ENCODE data around the gene SLC25A48.

SLC25A48 gene

DNA sequence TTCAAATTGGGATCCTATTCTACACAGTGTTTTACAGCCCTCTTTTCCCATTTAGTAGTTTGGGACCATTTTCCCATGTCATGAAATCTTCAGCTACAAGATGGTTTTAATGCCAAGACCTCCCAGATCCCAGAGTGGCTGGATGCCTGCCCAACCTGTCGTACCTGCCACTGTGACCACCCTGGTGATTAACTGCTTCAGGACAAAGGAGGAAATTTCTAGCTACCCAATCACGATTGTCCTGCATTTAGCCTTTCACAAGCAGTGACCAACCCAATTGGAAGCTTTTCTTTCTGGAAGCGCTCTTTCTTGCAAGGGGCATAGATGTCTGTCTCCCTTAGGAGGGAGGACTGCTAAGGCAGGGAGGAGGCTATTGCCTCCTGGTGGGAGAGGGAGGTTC, 47.4 kb downstream of the SLC25A48 start:
- DNase-seq (ENCODE audit: low spot score) = no peak

DNA sequence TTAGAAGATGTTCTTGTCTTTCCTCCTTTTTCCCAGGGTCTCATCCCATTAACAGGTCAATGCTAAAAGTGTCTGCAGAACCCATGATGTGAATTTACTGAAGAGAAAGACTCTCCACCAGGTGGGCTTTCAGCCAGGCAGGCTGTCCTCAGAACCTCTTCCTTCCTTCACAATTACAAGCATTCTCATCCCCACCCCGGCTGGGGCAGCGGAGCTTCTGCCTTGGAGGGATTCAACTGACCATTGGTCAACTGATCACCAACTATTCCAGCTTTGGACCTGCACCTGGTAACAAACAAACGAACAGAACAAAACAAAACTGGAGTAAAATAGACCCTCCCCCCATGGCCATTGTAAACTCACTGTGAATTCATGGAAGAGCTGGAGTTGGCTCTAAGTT, 48.6 kb downstream of the SLC25A48 start:
- DNase-seq (ENCODE audit: low spot score) = no peak

DNA sequence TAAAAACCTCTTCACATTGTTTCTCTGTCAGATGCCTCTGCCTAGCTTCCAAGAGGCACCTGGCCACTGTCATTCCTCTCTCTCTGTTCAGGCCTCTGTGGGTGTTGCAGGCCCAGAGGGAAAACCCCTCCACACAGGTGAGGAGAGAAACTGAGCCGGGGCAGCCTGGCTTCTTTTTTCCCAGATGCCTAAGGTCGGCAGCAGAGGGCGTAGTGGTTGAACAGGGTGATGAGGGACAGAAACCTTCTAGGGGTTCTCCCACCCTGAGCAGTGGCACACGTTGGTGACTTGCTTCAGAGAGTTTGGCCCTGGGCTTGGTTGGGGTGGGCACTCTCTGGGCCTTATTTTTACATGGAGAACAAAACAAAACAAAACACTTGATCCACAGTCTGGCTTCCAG, 49.0 kb downstream of the SLC25A48 start:
- no peak for DNase-seq (ENCODE audit: low spot score)

DNA sequence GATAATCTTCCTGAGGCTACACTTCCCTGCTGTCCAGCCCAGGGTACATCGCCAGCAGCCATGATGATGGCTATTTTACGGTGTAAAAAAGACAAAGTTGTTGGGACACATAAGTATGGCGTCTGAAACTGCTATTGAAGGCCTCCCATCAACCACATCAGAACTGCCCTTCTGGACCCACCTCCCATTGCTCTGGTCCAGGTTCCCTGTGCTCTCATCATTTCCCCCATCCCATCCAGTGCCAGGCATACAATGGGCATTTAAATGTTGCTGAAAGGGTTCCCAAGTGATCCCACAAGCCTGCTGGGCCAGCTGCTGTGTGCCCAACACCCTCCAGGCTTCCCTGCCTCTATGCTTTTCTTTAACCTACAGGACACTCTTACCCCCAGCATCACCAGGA, 50.6 kb downstream of the SLC25A48 start:
- no peak for DNase-seq (ENCODE audit: low spot score)

DNA sequence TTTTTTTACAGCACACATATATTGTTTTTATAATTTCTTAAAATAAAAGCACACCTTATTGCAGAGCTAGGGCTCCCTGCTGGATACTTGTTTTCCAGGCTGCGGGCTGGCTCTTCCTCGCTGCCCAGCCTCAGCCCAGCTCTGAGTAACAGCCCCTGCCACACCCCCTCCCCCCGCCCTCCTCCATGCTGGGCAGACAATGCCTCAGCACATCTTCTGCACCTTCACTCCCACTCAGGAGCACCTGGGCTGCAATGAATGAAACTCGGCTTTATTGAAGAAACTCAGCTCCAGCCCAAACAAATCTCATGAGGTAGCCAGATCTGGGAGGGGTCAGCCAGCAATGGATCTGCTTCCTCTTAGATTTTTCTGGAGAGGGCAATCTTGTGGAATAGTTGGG, 51.7 kb downstream of the SLC25A48 start:
- no peak for DNase-seq (ENCODE audit: low spot score)

DNA sequence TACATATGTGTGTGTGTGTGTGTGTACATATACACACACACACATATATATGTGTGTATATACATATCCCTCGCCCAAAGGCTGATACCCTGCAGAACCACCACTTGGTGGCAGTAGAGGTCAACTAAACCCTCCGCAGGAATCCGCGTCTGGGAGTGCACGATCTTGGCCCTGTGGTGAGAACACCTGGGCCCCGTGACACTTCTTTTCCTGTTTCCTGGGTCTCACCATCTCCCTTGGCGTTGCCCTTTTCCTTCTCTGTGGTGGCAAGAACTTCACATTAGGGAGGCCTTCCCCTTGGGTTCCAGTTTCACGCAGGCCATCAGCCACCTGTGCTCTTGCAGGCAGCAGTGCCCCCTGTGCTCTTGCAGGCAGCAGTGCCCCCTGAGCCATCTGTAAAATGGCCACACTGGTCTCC, 53.0 kb downstream of the SLC25A48 start:
- peak; percentile 40 for DNase-seq (ENCODE audit: low spot score)

DNA sequence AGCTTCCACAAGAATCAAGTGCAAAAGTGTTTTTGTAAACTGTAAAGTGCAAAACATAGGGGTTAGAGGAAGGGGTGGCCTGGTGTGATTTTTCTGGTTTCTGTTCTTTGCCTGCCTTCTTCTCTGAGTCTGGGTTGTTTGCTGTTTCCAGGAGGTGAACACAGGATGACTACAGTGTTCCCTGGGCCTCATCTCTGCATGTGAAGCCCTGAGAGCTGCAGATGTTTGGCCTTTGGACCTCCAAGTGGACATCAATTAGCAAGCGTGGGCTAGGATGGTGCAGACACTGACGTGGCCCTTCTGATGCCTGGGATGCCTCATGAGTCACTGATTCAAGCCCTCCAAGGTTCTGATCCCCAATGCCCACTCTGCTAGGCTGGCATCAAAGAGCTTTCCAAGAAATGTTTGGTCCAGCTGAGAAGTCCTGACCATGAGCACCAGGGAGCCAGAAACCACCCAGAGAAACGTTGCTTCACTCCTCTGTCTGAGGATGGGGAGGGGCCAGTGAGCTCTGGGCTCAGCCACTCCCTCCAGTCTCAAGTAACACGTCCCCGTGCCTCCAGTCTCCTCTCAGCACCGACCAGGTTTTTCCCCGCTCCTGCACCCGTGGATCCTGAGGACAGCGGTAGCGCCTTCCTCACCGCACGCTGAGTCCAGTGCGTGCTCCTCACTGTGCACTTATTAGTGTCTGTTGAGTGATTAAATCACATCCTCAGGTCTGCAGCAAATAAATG, 53.6 kb downstream of the SLC25A48 start:
- DNase-seq (ENCODE audit: low spot score) = no peak

DNA sequence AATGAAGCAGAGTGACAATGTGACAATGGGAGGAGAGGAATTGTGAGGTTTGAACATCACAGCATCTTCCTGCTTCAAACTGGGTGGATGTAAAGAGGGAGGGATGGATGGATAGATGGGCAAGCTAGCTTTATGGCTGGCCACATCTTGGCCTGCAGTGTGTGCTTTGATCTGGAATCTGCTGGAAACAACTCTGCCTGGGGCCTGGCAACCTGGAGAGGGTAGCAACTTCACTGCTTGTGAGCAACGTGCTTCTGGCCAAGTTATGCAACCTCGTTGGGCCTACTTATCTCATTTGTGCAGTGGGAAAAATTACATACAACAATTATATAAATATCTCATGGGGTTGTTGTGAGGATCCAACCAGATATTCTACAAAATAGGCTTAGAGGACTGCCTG, 55.8 kb downstream of the SLC25A48 start:
- DNase-seq (ENCODE audit: low spot score) = no peak

DNA sequence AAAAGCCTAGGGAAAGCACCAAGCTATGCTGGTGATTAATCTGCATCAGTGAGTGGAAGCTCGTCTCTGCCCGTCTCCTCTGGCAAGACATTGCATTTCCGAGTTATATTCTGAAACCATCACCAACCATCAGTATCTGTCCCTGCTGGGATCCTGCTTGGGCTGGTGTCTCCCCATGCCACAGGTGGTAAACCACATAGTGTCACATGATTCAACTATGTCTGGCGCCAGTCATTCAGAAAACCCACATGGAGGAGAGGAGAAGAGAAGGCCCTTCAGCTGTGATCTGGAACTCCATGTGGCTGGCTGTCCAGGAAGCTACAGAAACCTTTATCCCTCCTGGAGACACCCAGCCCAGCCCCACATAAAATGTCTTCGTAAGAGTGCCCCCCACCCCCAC, 56.4 kb downstream of the SLC25A48 start:
- DNase-seq (ENCODE audit: low spot score) = no peak

DNA sequence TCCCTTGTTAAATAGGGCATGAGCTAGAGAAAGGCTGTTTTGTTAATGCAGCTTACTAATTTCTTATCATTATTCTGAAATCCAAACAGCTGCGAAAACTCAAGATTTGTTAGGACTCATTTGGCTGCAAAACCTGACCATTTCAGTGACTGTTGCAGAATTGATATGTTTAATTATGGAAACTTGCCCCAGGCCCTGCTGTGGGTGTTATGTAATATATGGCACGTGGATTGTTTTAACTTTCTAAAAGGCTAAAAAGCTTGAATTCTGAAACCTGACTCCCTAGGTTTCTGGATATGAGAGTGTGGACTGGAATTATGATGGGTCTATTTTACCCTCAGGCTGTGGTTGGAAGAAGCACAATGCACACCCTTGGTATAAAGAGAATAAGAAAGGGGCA, 56.8 kb downstream of the SLC25A48 start:
- no peak for DNase-seq (ENCODE audit: low spot score)

DNA sequence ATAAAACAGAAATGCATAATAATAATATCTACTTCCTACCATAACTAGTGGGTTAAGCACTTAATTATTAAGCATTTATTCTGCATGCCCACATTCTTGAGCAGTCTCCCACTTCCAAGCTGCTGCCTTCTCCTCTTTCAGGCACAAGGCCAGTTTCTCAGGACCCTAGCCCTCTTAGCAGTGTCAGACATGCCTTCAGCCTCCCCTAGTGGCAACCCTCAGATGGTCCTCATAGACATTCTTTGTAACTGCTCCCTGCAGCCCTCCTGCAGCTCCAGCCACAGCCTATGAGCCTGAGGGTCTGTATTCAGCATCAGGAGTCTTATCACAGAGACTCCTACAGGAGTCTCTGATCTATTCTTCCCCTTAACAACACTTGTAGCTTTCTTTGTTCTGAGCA, 57.3 kb downstream of the SLC25A48 start:
- no peak for DNase-seq (ENCODE audit: low spot score)

DNA sequence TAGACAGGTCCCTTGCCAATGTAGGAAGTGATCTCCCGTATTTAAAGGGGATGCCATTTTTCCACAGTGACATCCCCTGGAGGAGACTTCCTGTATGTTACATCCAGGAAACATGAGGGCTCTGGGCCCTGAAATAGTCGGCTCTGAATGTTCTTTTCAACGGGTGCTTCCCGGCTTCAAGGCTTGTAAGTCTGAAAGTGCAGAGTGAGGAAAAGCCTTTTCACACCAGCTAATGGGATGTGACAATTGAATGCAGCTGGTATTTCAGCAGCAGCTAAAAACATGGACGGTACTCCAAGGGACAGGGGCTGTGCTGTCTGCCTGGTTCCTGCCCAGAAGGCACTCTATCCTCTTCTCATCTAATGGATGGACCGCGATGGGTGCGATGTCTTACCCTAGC, 59.8 kb downstream of the SLC25A48 start:
- DNase-seq (ENCODE audit: low spot score) = no peak

DNA sequence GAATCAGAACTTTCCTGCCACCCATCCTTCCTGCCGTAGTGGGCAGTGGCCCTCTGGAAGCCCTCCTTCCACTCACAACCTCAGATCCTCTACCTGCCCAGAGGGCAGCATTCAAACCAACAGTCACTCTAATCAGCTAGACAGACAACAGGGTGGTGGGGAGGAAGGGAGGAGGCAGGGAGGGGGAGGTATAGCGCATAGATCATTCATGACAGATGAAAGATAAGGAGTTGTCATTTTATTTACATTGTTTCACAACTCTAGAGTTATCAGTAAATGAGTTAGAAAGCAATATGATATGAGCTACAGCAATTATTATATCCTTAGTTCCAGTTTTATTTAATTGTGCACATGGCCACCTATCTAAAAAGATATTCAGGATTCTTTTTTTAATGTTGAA, 60.3 kb downstream of the SLC25A48 start:
- DNase-seq (ENCODE audit: low spot score) = no peak

DNA sequence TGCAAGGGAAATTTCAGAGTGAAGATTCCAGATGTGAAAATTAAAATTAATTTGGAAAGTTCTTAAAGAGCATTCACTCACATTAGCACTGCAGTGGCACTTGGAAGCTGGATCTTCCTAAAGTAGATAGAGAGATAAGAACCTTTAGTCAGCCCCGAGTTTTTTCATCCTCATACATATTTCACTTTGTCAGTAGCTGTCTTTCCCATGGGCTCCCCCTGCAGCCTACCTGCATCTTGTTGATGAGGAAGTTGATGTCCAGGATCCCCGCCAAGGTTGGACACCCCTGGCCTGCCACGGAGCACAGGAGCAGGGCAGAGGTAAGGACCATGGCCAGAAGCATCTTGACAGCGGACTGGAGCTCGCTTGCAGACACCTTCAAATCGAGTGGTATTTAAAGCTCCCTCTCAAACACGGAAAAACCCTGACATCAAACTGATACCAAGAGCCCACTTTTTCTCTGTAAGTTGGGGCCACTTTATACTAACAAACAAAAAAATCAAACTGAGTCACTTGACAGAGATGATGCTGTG, 61.1 kb downstream of the SLC25A48 start, which contains the start of gene IL9:
Gene IL9 (minus strand): TSS at position 368 of the 533 bp plus-strand sequence. CDS start 25 bp downstream, at position 343.
- no peak for DNase-seq (ENCODE audit: low spot score)

DNA sequence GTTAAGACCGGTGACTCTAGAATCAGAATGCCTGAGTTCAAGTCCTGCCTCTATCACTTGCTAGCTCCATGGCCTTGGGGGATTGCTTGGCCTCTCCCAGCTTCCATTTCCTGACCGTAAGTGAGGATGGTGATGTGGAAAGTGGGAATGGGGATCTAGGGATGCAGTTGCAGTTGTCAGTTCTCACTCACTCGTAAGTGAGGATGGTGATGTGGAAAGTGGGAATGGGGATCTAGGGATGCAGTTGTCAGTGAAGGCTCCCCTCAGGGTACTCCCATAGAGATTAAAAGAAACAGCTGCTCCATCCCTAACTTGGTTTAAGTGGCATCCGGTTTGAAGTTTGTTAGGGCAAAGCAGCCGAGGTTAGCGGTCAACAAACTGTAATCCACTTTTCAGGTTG, 64.2 kb downstream of the SLC25A48 start:
- DNase-seq (ENCODE audit: low spot score) = no peak

DNA sequence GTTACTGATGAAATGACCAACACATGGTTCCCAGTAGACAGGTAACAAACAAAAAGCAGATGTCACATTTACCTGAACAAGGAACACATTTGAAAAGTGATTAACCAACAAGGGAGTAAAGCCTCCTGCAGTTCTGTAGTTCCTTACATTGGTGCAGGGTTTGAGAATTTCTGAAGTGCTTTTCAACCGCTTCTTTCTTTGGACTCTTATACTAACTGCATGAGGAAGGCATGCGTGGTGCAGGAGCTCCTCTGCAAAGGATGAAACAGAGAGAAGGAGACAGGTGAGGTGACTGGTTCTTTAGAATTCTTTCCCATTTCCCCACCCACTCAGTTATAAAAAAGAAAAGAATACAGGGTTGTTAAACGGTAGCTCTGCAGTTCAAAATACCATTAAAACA, 65.8 kb downstream of the SLC25A48 start:
- DNase-seq (ENCODE audit: low spot score) = no peak

DNA sequence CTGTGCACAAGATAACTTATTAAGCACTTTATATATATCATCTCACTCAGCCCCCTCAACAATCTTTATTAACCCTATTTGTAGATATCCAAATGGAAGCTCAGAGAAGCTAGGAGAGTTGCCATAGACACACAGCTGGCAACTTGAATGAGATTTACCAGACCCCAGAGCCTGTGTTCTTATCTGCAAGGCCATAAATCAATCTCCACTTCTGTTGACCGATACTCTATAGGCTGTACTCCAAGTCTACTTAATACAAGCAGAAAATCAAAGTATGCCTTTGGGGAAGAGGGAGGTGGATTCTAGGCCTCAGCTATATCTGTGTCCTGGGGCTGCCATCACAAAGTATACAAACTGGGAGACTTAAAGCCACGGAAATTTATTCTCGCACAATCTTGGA, 67.2 kb downstream of the SLC25A48 start:
- no peak for DNase-seq (ENCODE audit: low spot score)

DNA sequence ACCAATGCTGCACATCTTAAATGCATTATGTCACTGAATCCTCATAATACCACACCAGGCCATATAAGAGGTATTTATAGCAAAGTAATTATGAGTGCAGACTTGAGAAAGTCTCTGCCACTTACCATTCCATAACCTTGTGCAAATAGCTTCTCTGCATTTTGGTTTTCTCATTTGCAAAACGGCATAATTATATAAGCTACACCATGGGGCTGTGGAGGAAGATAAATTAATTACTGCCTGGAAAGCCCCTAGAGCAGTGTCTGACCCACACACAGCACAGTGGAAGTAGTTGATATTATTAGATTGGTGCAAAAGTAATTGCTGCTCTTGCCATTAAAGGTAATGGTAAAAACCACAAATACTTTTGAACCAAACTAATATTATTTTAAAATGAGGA, 70.7 kb downstream of the SLC25A48 start:
- DNase-seq (ENCODE audit: low spot score) = no peak

DNA sequence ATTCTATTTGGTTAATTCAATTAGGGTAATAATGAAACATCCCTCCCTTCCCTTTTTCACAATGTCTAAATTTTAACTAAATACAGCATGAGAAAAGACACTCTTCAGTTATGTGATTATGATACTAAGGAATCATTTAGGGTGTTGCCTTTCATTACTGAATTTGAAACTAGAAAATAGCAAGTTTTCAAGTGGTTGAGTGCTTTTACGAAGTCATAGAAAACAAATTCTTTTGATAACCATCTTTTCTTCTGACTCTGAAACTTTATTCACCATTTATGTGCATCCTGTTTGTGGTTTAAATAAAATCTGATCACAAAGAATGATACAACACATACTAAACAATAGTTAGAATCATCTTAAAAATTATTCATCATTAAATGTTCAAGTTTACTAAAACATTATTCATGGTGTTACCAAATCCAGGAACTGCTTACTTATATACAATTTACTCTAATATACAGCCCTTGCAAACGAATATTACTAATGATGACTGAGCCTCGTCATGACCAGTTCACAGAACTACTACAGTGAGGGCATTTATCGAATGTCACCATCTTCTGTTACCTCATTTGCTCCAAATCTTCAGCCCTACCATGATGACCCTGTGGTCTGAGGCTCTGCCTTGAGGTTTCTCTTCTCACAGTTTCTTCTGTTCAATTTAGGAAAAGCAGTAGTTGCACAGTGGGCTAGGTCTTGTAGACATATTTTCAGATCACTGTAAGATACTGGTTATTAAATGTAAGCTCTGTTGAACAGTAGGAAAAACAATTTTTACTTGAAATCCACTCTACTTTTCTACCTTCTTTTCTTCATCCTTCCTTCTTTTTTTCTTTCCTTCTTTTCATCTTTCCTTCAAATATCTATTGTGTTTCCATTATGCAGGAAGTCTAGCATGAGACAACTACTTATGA, 79.5 kb downstream of the SLC25A48 start:
- DNase-seq (ENCODE audit: low spot score) = no peak

DNA sequence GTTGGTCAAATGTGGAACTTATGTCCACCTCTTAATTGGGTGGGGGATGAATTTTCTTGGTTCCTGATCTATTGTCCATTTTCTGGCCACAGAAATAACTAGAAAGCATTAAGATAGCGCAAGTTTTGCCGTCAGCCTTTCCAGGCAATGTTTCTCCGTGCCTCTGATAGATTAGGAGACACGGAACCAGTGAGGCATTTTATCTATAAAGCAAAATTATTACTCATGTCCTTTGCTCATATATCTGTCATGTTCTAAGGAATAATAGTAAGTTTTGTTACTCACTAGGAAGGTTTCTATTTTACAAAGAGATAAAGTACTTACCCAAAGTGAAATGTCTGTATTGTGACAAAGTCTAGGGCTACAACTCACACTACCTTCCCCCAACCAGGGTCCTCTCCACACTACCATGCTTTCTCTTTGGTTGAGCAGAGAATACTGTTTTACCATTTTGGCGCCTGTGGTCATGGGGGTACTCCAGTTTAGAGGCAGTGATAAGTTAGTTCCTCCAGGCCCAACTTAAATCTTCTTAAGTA, 81.1 kb downstream of the SLC25A48 start:
- DNase-seq (ENCODE audit: low spot score) = no peak

DNA sequence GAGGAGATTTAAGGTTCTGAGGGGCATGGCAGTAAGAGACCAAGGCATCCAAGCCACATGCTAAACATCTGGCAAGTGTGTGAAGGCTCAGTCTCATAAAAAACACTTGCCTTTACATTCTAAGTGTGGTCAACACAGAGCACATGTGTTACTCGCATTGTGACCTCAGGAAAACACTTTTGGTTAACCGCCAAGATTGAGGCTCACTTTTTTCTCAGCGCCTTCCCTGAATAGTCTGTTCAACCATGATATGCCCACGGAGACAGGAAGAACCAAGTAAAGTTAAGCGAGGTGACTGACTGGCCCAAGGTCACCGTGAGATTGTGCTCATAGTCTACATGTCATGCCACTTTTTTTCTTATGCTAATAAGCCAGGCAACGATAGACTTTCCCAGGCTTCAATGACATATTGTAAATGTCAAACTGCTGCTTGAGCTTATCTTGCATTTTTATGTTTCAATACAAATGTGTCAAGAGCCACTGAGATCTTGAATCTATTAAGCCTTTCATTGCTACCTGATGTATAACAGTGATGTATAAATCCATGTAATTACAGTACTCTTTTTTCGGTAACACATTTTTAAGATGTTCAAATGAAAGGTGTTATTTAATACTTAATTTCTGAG, 82.3 kb downstream of the SLC25A48 start:
- DNase-seq (ENCODE audit: low spot score) = no peak

DNA sequence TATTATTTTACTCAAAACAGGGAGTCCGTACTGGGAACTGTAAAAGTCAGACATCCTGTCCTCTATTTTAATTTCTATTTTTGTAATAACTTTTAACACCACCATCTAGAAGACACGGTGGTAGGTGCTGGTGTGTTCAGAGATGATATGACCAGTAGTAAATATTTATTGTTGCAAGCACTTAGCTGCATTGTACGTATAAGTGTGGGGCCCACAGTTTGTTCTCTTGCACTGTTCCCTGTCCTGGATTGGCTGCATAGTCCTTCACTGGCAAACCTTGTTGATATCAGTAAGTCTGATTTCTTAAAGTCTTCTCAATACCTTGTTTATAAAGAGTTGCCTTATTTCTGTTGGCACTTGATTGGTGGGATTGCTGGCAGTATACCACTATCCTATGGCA, 85.7 kb downstream of the SLC25A48 start:
- no peak for DNase-seq (ENCODE audit: low spot score)
